ENCODE data around the gene MORF4L1.

GRCh38 chr15:78913012-78913411 is 40.3 kb downstream of the MORF4L1 start:
- TF ChIP-seq CTCF (IDR thresholded peaks at IDR 0.05; ENCODE audit: low read depth, low read length) (no peak), POLR2A (IDR thresholded peaks at IDR 0.05; ENCODE audit: extremely low read depth, insufficient read length) (no peak), MAX (IDR thresholded peaks at IDR 0.05; ENCODE audit: low read depth, low read length) (no peak), MYC (IDR thresholded peaks at IDR 0.05; ENCODE audit: low read depth, low read length) (no peak)
